HUES6 (cell line): ENCODE data around the gene AATF.
"Not testable (repeated sequence)": the region's sequence is repeated elsewhere in the genome, so short reads cannot be mapped to it uniquely, and the experiment has no call there.

Source experiments
- H3K27ac ChIP-seq: 2 replicates; pipeline ENCODE4 v1.7.0; 2013; ENCODE audit warnings: low read depth, mild to moderate bottlenecking, low read length, inconsistent platforms
- H3K27me3 ChIP-seq: 2 replicates; pipeline ENCODE4 v1.6.1; 2013; ENCODE audit warnings: low read length; ENCODE audit not compliant: control insufficient read depth, insufficient read depth
- H3K36me3 ChIP-seq: 2 replicates; pipeline ENCODE4 v1.6.1; 2013; ENCODE audit warnings: low read length; ENCODE audit not compliant: control insufficient read depth, insufficient read depth
- H3K4me1 ChIP-seq: 2 replicates; pipeline ENCODE4 v1.6.1; 2013; ENCODE audit warnings: low read length; ENCODE audit not compliant: control insufficient read depth, insufficient read depth
- H3K4me3 ChIP-seq: 2 replicates; pipeline ENCODE4 v1.5.1; 2013; ENCODE audit warnings: low read depth, low read length
- H3K9ac ChIP-seq: one replicate; pipeline ENCODE4 v1.6.1; 2013; ENCODE audit warnings: mild to moderate bottlenecking, low read length
- H3K9me3 ChIP-seq: 2 replicates; pipeline ENCODE4 v1.6.1; 2013; ENCODE audit warnings: low read depth, low read length; ENCODE audit not compliant: control insufficient read depth, insufficient read depth

The AATF gene

DNA sequence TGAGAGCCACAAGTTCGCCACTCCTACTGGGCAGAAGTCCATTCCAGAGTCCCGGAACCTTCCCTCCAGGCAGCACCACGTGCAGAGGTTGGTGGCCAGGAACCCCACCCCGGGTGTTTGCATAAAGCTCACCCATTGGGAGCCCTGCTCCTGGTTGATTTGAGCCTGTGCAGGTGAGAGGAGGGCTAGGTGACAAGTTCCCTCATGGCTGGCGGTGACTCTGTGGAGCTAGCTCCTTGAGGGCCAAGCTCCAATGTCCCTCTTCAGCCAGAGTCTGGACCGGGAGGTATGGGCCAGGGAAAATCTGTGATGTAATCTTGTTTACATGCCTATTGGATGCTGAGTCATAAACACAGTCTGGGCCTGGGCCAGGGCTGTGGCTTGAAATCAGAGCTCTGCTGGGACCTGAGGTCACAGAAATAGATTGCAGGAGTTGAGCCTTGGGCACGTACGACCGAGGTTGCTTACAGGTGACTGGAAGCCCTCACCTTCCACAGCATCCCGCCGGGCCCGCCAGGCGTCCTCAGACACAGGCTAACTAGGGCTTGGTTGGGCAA lies 118.9 kb downstream of the AATF start:
- Histone ChIP-seq H3K4me1 (peaks cover 48% of the 10 kb centered on the region), H3K27ac (no peak overlapping the region), H3K36me3 (no peaks in the 10 kb centered on the region), H3K4me3 (no peak overlapping the region), H3K9ac (no peak overlapping the region), H3K27me3 (no peaks in the 10 kb centered on the region), H3K9me3 (no peaks in the 10 kb centered on the region)

- H3K9ac ChIP-seq = no peak overlapping the region
Observed at GRCh38 chr17:37068266-37068665, 119.5 kb downstream of the AATF start.

GRCh38 chr17:37069087-37069486 lies 120.3 kb downstream of the AATF start:
- no peaks in the 10 kb centered on the region for H3K27me3 ChIP-seq
- peaks cover 44% of the 10 kb centered on the region for H3K4me1 ChIP-seq
- no peak overlapping the region for H3K9ac ChIP-seq
- H3K9me3 ChIP-seq = no peaks in the 10 kb centered on the region
- no peaks in the 10 kb centered on the region for H3K36me3 ChIP-seq
- no peak overlapping the region for H3K4me3 ChIP-seq
- H3K27ac ChIP-seq = no peak overlapping the region

More at GRCh38 chr17:37068266-37068665, 119.5 kb downstream of the AATF start:
- peaks cover 48% of the 10 kb centered on the region for H3K4me1 ChIP-seq
- H3K9me3 ChIP-seq = no peaks in the 10 kb centered on the region
- no peaks in the 10 kb centered on the region for H3K27me3 ChIP-seq
- no peak overlapping the region for H3K27ac ChIP-seq
- H3K36me3 ChIP-seq = no peaks in the 10 kb centered on the region
- no peak overlapping the region for H3K4me3 ChIP-seq

DNA sequence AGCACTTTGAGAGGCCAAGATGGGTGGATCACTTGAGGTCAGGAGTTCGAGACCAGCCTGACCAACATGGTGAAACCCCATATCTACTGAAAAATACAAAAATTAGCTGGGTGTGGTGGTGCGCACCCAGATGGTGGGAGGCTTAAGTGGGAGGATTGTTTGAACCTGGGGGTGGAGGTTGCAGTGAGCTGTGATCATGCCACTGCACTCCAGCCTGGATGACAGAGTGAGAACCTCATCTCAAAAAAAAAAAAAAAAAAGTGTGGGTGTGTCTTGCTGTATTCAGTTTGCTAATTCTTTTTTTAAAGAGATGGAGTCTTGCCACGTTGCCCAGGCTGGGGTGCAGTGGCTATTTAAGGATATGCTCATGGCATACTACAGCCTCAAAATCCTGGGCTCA lies 124.7 kb downstream of the AATF start:
- not testable (repeated sequence) for H3K4me3 ChIP-seq, H3K27me3 ChIP-seq

DNA sequence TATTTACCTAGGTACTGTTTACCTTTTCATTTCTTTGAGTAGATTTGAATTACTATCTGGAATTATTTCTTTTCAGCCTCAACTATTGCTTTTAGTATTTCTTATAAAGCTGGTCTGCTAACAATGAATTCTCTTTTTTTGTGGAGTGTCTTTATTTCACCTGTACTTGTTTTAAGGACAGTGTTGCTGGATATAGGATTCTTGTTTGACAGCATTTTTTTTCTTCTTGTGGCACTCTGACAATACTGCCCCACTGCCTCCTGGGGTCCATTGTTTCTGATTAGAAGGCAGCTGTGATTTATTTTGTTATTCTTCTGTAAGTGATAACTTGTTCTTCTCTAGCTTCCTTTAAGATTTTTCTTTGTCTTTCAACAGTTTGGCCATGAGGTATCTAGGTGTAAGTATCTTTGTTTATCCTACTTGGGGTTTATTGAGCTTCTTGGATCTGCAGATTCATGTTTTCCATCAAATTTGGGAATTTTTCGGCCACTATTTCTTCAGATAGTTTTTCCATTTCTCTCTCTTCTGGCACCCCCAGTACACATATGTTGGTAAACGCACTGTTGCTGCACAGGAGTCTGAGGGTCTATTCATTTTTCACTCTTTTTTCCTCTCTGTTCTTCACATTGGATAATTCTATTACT lies 130.4 kb downstream of the AATF start:
- H3K4me1 ChIP-seq = peaks cover 20% of the 10 kb centered on the region
- H3K27me3 ChIP-seq = no peaks in the 10 kb centered on the region
- H3K27ac ChIP-seq = no peak overlapping the region
- no peak overlapping the region for H3K4me3 ChIP-seq
- no peaks in the 10 kb centered on the region for H3K36me3 ChIP-seq
- H3K9ac ChIP-seq = no peak overlapping the region
- H3K9me3 ChIP-seq = peaks cover 9% of the 10 kb centered on the region; the same call in 1 of the 2 replicates

More for the DNA sequence above, 124.7 kb downstream of the AATF start:
- H3K9ac ChIP-seq, H3K9me3 ChIP-seq, H3K27ac ChIP-seq, H3K4me1 ChIP-seq, H3K36me3 ChIP-seq: not testable (repeated sequence)

DNA sequence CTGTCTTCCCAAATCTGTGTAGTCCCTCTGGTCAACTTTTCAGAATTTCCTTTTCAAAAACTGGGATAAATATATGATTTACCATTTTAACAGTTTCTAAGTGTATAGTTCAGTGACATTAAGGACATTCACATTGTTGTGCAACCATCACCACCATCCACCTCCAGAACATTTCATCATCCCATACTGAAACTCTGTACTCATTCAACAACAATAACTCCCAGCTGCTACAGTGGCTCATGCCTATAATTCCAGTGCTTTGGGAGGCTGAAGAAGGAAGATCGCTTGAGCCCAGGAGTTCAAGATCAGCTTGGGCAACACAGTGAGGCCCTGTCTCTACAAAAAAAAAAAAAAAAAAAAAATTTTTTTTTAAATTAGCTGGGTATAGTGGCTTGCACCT lies 131.0 kb downstream of the AATF start:
- H3K4me1 ChIP-seq = peaks cover 23% of the 10 kb centered on the region
- H3K9me3 ChIP-seq = peaks cover 9% of the 10 kb centered on the region; the same call in 1 of the 2 replicates
- no peak overlapping the region for H3K27ac ChIP-seq
- no peak overlapping the region for H3K4me3 ChIP-seq
- H3K9ac ChIP-seq = no peak overlapping the region
- H3K36me3 ChIP-seq = no peaks in the 10 kb centered on the region
- no peaks in the 10 kb centered on the region for H3K27me3 ChIP-seq

DNA sequence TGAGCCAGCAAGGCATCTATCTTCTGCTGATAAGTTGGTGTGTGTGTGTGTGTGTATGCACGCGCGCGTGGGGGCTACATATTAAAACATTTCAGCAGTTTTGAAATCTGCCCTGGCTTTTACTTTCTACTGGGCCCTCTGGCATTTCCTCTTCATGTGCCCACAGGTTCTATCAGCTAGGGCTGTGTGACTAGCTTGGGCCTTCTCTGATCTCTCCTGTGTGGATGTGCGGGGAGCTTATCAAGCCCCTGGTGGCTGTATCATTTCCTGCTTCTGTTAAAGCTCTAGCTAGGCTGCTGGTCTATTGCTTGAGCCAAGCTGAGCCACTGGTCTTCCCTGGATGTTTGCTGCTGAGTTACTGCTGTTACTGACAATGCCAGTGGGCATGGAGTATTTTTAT lies 132.5 kb downstream of the AATF start:
- no peak overlapping the region for H3K4me3 ChIP-seq
- peaks cover 15% of the 10 kb centered on the region for H3K36me3 ChIP-seq
- H3K9ac ChIP-seq = no peak overlapping the region
- H3K4me1 ChIP-seq = peaks cover 23% of the 10 kb centered on the region
- H3K27ac ChIP-seq = no peak overlapping the region
- H3K9me3 ChIP-seq = peaks cover 9% of the 10 kb centered on the region; the same call in 1 of the 2 replicates
- H3K27me3 ChIP-seq = no peaks in the 10 kb centered on the region

DNA sequence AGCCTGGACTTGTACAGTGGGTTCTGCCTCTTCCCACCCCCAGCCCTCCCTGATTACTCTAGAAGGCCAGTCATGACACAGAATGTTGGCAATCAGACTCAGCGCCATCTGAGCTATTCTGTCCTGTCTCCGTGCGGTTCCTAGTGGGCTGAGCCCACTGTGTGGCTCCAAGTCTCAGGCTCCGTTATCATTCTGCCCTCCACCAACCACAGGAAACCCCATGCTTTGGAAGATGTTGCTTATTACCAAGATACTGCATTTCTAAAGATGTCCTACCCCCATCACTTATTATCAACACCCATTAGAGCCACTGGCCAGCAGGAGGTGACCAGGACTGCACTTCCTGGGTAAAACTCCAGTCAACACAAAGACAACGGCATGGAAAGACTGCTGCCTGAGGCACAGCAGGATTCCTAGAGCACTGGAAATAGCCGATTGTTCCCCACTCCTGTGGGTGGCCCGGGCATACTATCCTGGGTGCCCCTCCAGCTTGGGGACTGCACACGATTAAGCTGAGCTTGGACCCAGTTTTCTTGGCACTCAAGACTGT lies 133.6 kb downstream of the AATF start:
- no peak overlapping the region for H3K27ac ChIP-seq
- H3K4me1 ChIP-seq = peaks cover 23% of the 10 kb centered on the region
- no peaks in the 10 kb centered on the region for H3K27me3 ChIP-seq
- no peak overlapping the region for H3K4me3 ChIP-seq
- peaks cover 9% of the 10 kb centered on the region; the same call in 1 of the 2 replicates for H3K9me3 ChIP-seq
- peaks cover 26% of the 10 kb centered on the region for H3K36me3 ChIP-seq
- H3K9ac ChIP-seq = no peak overlapping the region

GRCh38 chr17:37082985-37083384 lies 134.2 kb downstream of the AATF start:
- no peaks in the 10 kb centered on the region for H3K27me3 ChIP-seq
- no peak overlapping the region for H3K9ac ChIP-seq
- no peak overlapping the region for H3K4me3 ChIP-seq
- H3K4me1 ChIP-seq = peaks cover 23% of the 10 kb centered on the region
- peaks cover 32% of the 10 kb centered on the region for H3K36me3 ChIP-seq
- peaks cover 9% of the 10 kb centered on the region; the same call in 1 of the 2 replicates for H3K9me3 ChIP-seq
- H3K27ac ChIP-seq = no peak overlapping the region; the same call in 1 of the 2 replicates

GRCh38 chr17:37083456-37083855 lies 134.7 kb downstream of the AATF start:
- Histone ChIP-seq H3K36me3 (peaks cover 37% of the 10 kb centered on the region), H3K9me3 (peaks cover 9% of the 10 kb centered on the region; the same call in 1 of the 2 replicates), H3K4me3 (no peak overlapping the region), H3K9ac (no peak overlapping the region), H3K4me1 (peaks cover 23% of the 10 kb centered on the region), H3K27ac (no peak overlapping the region; the same call in 1 of the 2 replicates), H3K27me3 (no peaks in the 10 kb centered on the region)

- no peak overlapping the region for H3K9ac ChIP-seq
- H3K27me3 ChIP-seq = no peaks in the 10 kb centered on the region
- peaks cover 28% of the 10 kb centered on the region for H3K4me1 ChIP-seq
- no peak overlapping the region for H3K4me3 ChIP-seq
- H3K27ac ChIP-seq = no peak overlapping the region
- H3K9me3 ChIP-seq = peaks cover 2% of the 10 kb centered on the region; the same call in 1 of the 2 replicates
- peaks cover 46% of the 10 kb centered on the region for H3K36me3 ChIP-seq
Observed at GRCh38 chr17:37084372-37084771, 135.6 kb downstream of the AATF start.
